ENCODE results near the gene MYT1.

DNA sequence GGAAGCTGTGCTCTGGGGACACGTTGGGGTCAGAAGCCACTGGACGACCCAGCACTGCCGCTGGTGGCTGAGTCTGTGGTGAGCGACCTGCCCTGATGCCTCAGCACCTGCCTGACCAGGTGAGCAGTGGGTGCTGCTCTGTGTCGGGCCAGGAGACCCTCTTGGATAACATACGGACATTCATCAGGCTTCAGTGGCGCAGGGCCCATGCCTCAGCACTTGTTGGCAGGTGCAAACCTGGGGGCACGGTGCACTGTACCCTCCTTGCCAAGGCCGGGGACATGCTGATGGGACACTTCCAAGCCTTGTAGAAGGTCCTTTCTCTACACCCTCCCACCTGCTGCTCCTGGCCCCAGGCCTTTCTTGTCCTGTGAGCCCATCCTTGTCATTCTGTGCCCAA, 34.1 kb downstream of the MYT1 start:
- no peak for TF ChIP-seq POLR2A (IDR thresholded peaks at IDR 0.05)
- TF ChIP-seq, protein P1, sequence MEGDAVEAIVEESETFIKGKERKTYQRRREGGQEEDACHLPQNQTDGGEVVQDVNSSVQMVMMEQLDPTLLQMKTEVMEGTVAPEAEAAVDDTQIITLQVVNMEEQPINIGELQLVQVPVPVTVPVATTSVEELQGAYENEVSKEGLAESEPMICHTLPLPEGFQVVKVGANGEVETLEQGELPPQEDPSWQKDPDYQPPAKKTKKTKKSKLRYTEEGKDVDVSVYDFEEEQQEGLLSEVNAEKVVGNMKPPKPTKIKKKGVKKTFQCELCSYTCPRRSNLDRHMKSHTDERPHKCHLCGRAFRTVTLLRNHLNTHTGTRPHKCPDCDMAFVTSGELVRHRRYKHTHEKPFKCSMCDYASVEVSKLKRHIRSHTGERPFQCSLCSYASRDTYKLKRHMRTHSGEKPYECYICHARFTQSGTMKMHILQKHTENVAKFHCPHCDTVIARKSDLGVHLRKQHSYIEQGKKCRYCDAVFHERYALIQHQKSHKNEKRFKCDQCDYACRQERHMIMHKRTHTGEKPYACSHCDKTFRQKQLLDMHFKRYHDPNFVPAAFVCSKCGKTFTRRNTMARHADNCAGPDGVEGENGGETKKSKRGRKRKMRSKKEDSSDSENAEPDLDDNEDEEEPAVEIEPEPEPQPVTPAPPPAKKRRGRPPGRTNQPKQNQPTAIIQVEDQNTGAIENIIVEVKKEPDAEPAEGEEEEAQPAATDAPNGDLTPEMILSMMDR (IDR thresholded peaks at IDR 0.05) = no peak
